ENCODE measurements around the gene KRTAP6-1.

The KRTAP6-1 gene

DNA sequence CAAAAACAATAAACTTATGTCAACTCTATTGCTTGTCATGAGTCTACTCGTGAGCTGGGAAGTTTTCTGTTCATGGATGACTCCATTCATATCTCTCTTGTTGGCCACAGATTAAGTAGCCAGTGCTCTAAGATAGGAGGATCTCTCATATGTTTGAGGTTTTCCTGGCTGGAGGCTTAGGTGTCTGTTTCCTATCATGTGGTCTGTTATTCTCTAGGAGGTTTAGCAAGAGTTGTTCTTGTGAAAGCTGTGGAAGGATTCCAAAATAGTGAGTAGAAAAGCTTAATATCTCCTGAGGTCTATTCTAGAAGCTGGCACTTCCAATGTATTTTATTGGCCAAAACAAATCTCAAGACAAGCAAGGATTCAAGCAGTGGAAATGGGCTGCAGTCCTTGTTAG is 15.5 kb upstream of the KRTAP6-1 start:
- ChIA-PET CTCF (no interaction called here), POLR2A (no interaction called here)
- H3K4me3 ChIP-seq (ENCODE audit: low read depth, low read length): no peak overlapping the region
- TF ChIP-seq, protein P1, sequence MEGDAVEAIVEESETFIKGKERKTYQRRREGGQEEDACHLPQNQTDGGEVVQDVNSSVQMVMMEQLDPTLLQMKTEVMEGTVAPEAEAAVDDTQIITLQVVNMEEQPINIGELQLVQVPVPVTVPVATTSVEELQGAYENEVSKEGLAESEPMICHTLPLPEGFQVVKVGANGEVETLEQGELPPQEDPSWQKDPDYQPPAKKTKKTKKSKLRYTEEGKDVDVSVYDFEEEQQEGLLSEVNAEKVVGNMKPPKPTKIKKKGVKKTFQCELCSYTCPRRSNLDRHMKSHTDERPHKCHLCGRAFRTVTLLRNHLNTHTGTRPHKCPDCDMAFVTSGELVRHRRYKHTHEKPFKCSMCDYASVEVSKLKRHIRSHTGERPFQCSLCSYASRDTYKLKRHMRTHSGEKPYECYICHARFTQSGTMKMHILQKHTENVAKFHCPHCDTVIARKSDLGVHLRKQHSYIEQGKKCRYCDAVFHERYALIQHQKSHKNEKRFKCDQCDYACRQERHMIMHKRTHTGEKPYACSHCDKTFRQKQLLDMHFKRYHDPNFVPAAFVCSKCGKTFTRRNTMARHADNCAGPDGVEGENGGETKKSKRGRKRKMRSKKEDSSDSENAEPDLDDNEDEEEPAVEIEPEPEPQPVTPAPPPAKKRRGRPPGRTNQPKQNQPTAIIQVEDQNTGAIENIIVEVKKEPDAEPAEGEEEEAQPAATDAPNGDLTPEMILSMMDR (IDR thresholded peaks at IDR 0.05; ENCODE audit: insufficient read depth, low read length, missing control alignments): no peak
- no peak for DNase-seq (ENCODE audit: low read depth, low spot score)

- DNase-seq (ENCODE audit: low read depth, low spot score): no peak
- TF ChIP-seq, protein P1 (IDR thresholded peaks at IDR 0.05; ENCODE audit: insufficient read depth, low read length, missing control alignments): no peak
- H3K4me3 ChIP-seq (ENCODE audit: low read depth, low read length): no peak overlapping the region
- ChIA-PET POLR2A (no interaction called here), CTCF (no interaction called here)
These were observed 14.4 kb upstream of the KRTAP6-1 start for GRCh38 chr21:30628109-30628508.

- POLR2A ChIA-PET: no interaction called here
- DNase-seq (ENCODE audit: low read depth, low spot score): no peak
- H3K4me3 ChIP-seq (ENCODE audit: low read depth, low read length): no peak overlapping the region
- CTCF ChIA-PET: no interaction called here
- TF ChIP-seq, protein P1 (IDR thresholded peaks at IDR 0.05; ENCODE audit: insufficient read depth, low read length, missing control alignments): no peak
These were observed 11.9 kb upstream of the KRTAP6-1 start for GRCh38 chr21:30625449-30626165.

GRCh38 chr21:30623362-30623761 is 9.6 kb upstream of the KRTAP6-1 start:
- TF ChIP-seq, protein P1 (IDR thresholded peaks at IDR 0.05; ENCODE audit: insufficient read depth, low read length, missing control alignments): no peak
- DNase-seq (ENCODE audit: low read depth, low spot score): no peak
- no peak overlapping the region for H3K4me3 ChIP-seq (ENCODE audit: low read depth, low read length)
- CTCF ChIA-PET: interaction anchor here (0.6 kb wide), 1 partner anchor 197 kb away, joined by 3 read pairs; no protein-coding TSS in a partner anchor
- POLR2A ChIA-PET: no interaction called here

GRCh38 chr21:30620522-30620921 is 6.8 kb upstream of the KRTAP6-1 start, which contains the start of gene KRTAP20-4:
TSS of gene KRTAP20-4 (plus strand) at chr21:30620627.
- DNase-seq (ENCODE audit: low read depth, low spot score): no peak
- ChIA-PET POLR2A (no interaction called here), CTCF (no interaction called here)
- no peak within 1 kb of the TSS for H3K4me3 ChIP-seq (ENCODE audit: low read depth, low read length)
- TF ChIP-seq, protein P1 (IDR thresholded peaks at IDR 0.05; ENCODE audit: insufficient read depth, low read length, missing control alignments): no peak

DNA sequence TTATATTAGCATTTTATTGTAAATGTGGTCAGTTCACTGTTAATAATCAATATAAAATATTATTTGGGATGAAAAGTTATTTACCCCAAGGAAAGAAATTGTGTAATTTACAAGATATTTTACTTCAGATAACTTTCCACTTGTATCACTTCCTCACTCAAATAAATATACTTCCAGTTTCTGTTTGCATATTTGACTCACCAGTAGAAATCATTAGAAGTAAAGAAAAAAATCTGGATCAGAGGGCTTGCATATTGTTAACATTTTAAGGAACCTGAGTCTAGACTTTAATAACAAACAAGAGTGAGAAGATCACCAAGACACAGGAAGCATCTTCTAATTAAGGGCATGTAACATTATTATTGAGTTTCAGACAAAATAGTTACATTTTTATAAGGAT is 6.3 kb upstream of the KRTAP6-1 start:
- H3K4me3 ChIP-seq (ENCODE audit: low read depth, low read length): no peak overlapping the region
- DNase-seq (ENCODE audit: low read depth, low spot score): no peak
- ChIA-PET POLR2A (no interaction called here), CTCF (no interaction called here)
- TF ChIP-seq, protein P1 (IDR thresholded peaks at IDR 0.05; ENCODE audit: insufficient read depth, low read length, missing control alignments): no peak
